ENCODE measurements around the gene MRTFA. TPM values are rescaled to one million over a fixed set of nuclear protein-coding genes. Genes with fewer than 3 reads are reported as not detected.
A peak's percentile ranks its signal among the peaks of the same experiment; 100 is the strongest.

Gene MRTFA
- polyA plus RNA-seq, 2 of the 4 experiments (the other 2 are of a cell fraction): 6.8 to 48.3 TPM

DNA sequence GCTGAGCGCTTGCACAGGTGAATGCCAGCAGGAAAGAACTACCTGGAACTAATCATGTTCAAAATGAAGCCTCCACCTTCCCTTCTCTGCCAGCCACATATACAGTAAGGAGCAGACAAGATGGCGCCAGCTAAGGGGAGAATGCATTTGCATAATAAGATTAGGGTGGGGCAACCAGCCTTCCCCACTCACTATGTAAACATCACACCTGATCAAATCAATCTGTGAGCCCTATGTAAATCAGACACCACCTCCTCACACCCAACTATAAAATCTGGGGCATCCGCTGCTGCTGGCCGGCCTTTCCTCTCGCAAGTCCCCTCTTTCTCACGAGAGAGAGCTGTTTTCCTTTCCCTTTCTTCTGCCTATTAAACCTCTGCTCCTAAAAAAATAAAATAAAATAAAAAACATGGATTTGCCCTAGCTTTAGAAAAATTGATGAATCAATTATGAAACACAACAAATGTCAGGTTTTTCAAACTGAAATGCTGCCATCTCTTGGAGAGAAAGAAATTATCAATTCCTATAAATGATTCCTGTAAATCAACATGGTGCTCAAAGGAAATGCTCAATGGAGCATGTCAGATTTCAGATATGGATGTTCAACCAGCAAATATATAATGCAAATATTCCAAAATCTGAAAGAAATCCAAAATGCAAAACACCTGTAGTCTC, 157.3 kb downstream of the MRTFA start:
- peak in 1 of 2 experiments; percentile 18; a peak in 1 of 5 replicates for TF ChIP-seq RAD21 (conservative IDR thresholded peaks at IDR 0.05 in 1 of 2, IDR thresholded peaks at IDR 0.05 in 1 of 2)
- TF ChIP-seq, protein P1, sequence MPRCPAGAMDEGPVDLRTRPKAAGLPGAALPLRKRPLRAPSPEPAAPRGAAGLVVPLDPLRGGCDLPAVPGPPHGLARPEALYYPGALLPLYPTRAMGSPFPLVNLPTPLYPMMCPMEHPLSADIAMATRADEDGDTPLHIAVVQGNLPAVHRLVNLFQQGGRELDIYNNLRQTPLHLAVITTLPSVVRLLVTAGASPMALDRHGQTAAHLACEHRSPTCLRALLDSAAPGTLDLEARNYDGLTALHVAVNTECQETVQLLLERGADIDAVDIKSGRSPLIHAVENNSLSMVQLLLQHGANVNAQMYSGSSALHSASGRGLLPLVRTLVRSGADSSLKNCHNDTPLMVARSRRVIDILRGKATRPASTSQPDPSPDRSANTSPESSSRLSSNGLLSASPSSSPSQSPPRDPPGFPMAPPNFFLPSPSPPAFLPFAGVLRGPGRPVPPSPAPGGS (IDR thresholded peaks at IDR 0.05): no peak
- FAIRE-seq: no peak
- ChIA-PET CTCF (interaction anchor here (0.6 to 1.8 kb wide), 6 partner anchors 9 to 172 kb away, joined by 3 to 7 read pairs (median 4); no protein-coding TSS in a partner anchor), POLR2A (no interaction called here)
- Histone ChIP-seq H3K4me2 (no peak overlapping the region; the same call in 2 of the 3 replicates), H3K9me3 (no peaks in the 10 kb centered on the region), H3K4me3 (no peak overlapping the region), H3K27ac (peak overlapping the region; percentile 19 to 30; a peak in 3 of 6 replicates), H3K4me1 (peaks cover 58% of the 10 kb centered on the region)
- no peak for ATAC-seq
- no peak for DNase-seq (ENCODE audit: low read depth in 1 of 2, low spot score in 1 of 2)
- WGBS (ENCODE audit: missing lambda C conversion rate): 90% methylated on average over 6 of the region's 6 CpGs

DNA sequence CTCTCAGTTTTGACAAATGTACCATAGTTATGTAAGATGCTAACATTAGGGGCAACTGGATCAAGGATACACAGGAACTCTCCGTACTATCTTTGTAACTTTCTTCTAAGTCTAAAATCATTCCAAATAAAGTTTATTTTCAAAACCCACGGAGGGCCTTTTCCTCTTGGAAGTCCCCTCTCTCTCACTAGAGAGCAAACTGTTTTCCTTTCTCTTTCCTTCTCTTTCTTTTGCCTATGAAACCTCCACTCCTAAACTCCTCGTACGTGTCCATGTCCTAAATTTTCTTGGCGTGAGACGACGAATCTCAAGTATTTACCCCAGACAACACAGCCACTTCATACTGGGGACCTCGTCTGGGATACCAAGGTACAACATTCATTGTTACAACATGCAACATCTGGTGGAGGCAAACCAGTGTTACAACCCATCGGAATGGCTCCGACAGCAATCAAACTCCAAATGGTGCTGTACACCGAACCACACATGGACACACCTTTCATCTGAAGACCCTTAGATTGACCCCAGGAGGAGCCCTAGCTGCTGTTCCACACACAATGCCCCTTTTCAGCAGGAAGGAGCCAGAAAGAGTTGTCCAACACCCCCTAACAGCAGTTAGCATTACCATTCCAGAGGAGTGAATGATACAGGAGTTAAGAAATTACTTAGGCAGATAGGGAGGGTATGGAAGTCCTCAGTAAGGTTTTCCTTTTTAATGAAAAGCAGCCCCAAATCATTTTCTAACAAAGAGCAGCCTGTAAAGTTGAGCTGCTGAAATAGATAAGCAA, 158.0 kb downstream of the MRTFA start:
- peaks cover 64% of the 10 kb centered on the region for H3K4me1 ChIP-seq
- no peak overlapping the region for H3K4me3 ChIP-seq
- ChIA-PET CTCF (interaction anchor here (0.9 to 1.8 kb wide), 6 partner anchors 9 to 173 kb away, joined by 3 to 7 read pairs (median 6); no protein-coding TSS in a partner anchor), POLR2A (no interaction called here)
- no peaks in the 10 kb centered on the region for H3K9me3 ChIP-seq
- peak overlapping the region; percentile 19 to 30; a peak in 4 of 6 replicates for H3K27ac ChIP-seq
- peak overlapping the region; percentile 48 for H3K4me2 ChIP-seq
- whole genome bisulfite sequencing (ENCODE audit: missing lambda C conversion rate): 79% methylated on average over 10 of the region's 11 CpGs
- FAIRE-seq (no peak), DNase-seq (ENCODE audit: low read depth in 1 of 2, low spot score in 1 of 2) (no peak), ATAC-seq (no peak)
- TF ChIP-seq, protein P2, sequence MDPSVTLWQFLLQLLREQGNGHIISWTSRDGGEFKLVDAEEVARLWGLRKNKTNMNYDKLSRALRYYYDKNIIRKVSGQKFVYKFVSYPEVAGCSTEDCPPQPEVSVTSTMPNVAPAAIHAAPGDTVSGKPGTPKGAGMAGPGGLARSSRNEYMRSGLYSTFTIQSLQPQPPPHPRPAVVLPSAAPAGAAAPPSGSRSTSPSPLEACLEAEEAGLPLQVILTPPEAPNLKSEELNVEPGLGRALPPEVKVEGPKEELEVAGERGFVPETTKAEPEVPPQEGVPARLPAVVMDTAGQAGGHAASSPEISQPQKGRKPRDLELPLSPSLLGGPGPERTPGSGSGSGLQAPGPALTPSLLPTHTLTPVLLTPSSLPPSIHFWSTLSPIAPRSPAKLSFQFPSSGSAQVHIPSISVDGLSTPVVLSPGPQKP (IDR thresholded peaks at IDR 0.05; ENCODE audit: low read depth, low read length): no peak
- TF ChIP-seq JUNB (IDR thresholded peaks at IDR 0.05) (no peak), RNF2 (IDR thresholded peaks at IDR 0.05; ENCODE audit: borderline replicate concordance, low read depth) (no peak), BHLHE40 (IDR thresholded peaks at IDR 0.05; ENCODE audit: low read depth, low read length) (no peak), FOSB (CRISPR knock-in tag; IDR thresholded peaks at IDR 0.05) (no peak), KDM5A (IDR thresholded peaks at IDR 0.05) (no peak), NR3C1 (IDR thresholded peaks at IDR 0.05) (no peak), MYC (IDR thresholded peaks at IDR 0.05; ENCODE audit: borderline replicate concordance, low read length) (no peak), SREBF2 (IDR thresholded peaks at IDR 0.05) (no peak), MAZ (IDR thresholded peaks at IDR 0.05; ENCODE audit: borderline replicate concordance, low read depth, low read length) (no peak), HOXB13 (CRISPR knock-in tag; IDR thresholded peaks at IDR 0.05; ENCODE audit: low read depth) (no peak), PHF8 (IDR thresholded peaks at IDR 0.05; ENCODE audit: borderline replicate concordance, low read depth) (no peak), HEYL (CRISPR knock-in tag; IDR thresholded peaks at IDR 0.05) (no peak), POLR2AphosphoS2 (conservative IDR thresholded peaks at IDR 0.05; ENCODE audit: low read length) (no peak), JUN (IDR thresholded peaks at IDR 0.05) (no peak)
- TF ChIP-seq, protein P3, sequence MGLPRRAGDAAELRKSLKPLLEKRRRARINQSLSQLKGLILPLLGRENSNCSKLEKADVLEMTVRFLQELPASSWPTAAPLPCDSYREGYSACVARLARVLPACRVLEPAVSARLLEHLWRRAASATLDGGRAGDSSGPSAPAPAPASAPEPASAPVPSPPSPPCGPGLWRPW (IDR thresholded peaks at IDR 0.05): no peak

All from A549 (cell line).